ENCODE measurements around the gene PAXIP1.

The PAXIP1 gene

DNA sequence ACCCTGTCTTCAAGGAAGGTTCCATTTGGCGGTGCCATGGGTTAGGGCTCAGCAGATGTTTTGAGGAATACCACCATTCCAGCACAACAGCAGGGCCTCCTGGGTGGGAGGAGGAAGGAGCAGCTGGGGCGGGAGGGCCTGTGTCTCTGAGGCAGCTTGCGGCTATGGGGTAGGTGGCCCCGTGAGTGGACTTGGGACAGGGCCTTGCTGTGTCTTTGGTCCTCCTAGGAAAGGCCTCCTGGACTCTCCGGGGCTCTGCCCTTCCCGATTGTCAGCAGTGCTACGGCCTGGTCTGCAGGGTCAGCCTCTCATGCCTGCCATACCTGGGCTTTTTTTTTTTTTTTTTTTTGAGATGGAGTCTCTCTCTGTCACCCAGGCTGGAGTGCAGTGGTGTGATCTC is 96.7 kb downstream of the PAXIP1 start:
- Histone ChIP-seq H2AK5ac (ENCODE audit: low read depth, low read length) (no peak overlapping the region), H3K18ac (ENCODE audit: low read length) (no peak overlapping the region), H4K8ac (ENCODE audit: low read depth, low read length) (no peak overlapping the region), H2BK120ac (ENCODE audit: low read depth, low read length) (no peak overlapping the region), H3K27ac (replicated peaks; ENCODE audit: low read length) (no peak overlapping the region), H2BK12ac (ENCODE audit: low read length) (no peak overlapping the region), H3K4ac (ENCODE audit: low read length) (no peak overlapping the region), H3K9me3 (replicated peaks in 1 of 2; ENCODE audit: control insufficient read depth in 2 of 2, insufficient read depth in 1 of 2, low read depth in 1 of 2, low read length in 2 of 2) (peaks cover 0 to 6% of the 10 kb centered on the region in 2 donors), H4K91ac (ENCODE audit: low read depth, low read length, poor library complexity) (no peak overlapping the region), H2BK5ac (ENCODE audit: low read length) (no peak overlapping the region), H3K36me3 (replicated peaks in 1 of 2; ENCODE audit: control insufficient read depth in 2 of 2, insufficient read depth in 2 of 2, low read length in 2 of 2) (no peaks in the 10 kb centered on the region), H3K9ac (ENCODE audit: low read depth, low read length, poor library complexity) (no peak overlapping the region), H2BK15ac (ENCODE audit: low read length) (no peak overlapping the region), H3K23ac (ENCODE audit: low read depth, low read length, poor library complexity) (no peak overlapping the region), H3K4me3 (ENCODE audit: low read length in 2 of 2) (peak overlapping the region in 1 of 2 donors; percentile 37), H3K4me2 (ENCODE audit: insufficient read depth, low read length, poor library complexity, severe bottlenecking) (no peak overlapping the region), H3K79me1 (ENCODE audit: low read depth, low read length) (no peaks in the 10 kb centered on the region), H3K14ac (ENCODE audit: low read length) (no peak overlapping the region), H3K27me3 (ENCODE audit: control insufficient read depth in 3 of 3, insufficient read depth in 3 of 3, low read depth in 1 of 3, low read length in 3 of 3) (no peaks in the 10 kb centered on the region), H2AFZ (ENCODE audit: low read length) (no peak overlapping the region), H3K4me1 (ENCODE audit: control insufficient read depth in 2 of 2, insufficient read depth in 1 of 2, low read depth in 1 of 2, low read length in 2 of 2) (peaks cover 0 to 9% of the 10 kb centered on the region in 2 donors)
- no CpG with 5 or more reads among the region's 7 CpGs for WGBS, 2 donors (ENCODE audit: extremely low coverage in 2 of 2, insufficient read length in 2 of 2, insufficient replicate concordance in 1 of 2)
- DNase-seq (ENCODE audit: low spot score) = no peak

DNA sequence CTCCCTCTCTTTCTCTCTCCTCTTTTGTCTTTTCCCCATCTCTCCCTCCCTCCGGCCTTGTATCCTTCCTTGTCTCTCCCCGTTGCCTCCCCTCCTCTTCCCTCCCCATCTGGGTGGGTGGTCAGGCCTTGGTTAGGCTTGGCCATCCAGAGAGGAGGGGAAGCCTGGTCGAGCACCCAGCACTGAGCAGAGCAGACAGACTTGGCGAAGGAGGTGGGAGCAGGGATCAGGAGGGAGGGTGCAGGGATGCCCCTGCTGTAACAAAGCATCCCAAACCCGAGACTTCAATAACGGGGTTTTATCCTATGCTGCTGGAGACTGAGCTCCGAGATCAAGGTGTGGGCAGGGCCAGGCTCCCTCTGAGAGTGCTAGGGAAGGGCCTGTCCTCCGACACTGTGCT is 97.3 kb downstream of the PAXIP1 start:
- Histone ChIP-seq H2BK5ac (ENCODE audit: low read length) (no peak overlapping the region), H3K4me3 (ENCODE audit: low read length in 2 of 2) (peak overlapping the region in 1 of 2 donors; percentile 30), H3K18ac (ENCODE audit: low read length) (peak overlapping the region; percentile 54), H3K27me3 (ENCODE audit: control insufficient read depth in 3 of 3, insufficient read depth in 3 of 3, low read depth in 1 of 3, low read length in 3 of 3) (no peaks in the 10 kb centered on the region), H3K9me3 (replicated peaks in 1 of 2; ENCODE audit: control insufficient read depth in 2 of 2, insufficient read depth in 1 of 2, low read depth in 1 of 2, low read length in 2 of 2) (peaks cover 0 to 4% of the 10 kb centered on the region in 2 donors), H3K14ac (ENCODE audit: low read length) (no peak overlapping the region), H2AK5ac (ENCODE audit: low read depth, low read length) (peak overlapping the region; percentile 57), H2BK120ac (ENCODE audit: low read depth, low read length) (no peak overlapping the region), H3K4me1 (ENCODE audit: control insufficient read depth in 2 of 2, insufficient read depth in 1 of 2, low read depth in 1 of 2, low read length in 2 of 2) (peaks cover 0 to 9% of the 10 kb centered on the region in 2 donors), H4K91ac (ENCODE audit: low read depth, low read length, poor library complexity) (no peak overlapping the region), H3K9ac (ENCODE audit: low read depth, low read length, poor library complexity) (no peak overlapping the region), H3K4ac (ENCODE audit: low read length) (no peak overlapping the region), H3K79me1 (ENCODE audit: low read depth, low read length) (no peaks in the 10 kb centered on the region), H3K27ac (replicated peaks; ENCODE audit: low read length) (no peak overlapping the region), H2BK12ac (ENCODE audit: low read length) (no peak overlapping the region), H3K36me3 (replicated peaks in 1 of 2; ENCODE audit: control insufficient read depth in 2 of 2, insufficient read depth in 2 of 2, low read length in 2 of 2) (no peaks in the 10 kb centered on the region), H2BK15ac (ENCODE audit: low read length) (peak overlapping the region; percentile 39), H4K8ac (ENCODE audit: low read depth, low read length) (no peak overlapping the region), H3K4me2 (ENCODE audit: insufficient read depth, low read length, poor library complexity, severe bottlenecking) (no peak overlapping the region), H3K23ac (ENCODE audit: low read depth, low read length, poor library complexity) (no peak overlapping the region), H2AFZ (ENCODE audit: low read length) (peak overlapping the region; percentile 17)
- WGBS, 2 donors (ENCODE audit: extremely low coverage in 2 of 2, insufficient read length in 2 of 2, insufficient replicate concordance in 1 of 2) = no CpG with 5 or more reads among the region's 8 CpGs
- no peak for DNase-seq (ENCODE audit: low spot score)

- Histone ChIP-seq H3K18ac (ENCODE audit: low read length) (peak overlapping the region; percentile 46), H2BK120ac (ENCODE audit: low read depth, low read length) (no peak overlapping the region), H4K91ac (ENCODE audit: low read depth, low read length, poor library complexity) (no peak overlapping the region), H3K14ac (ENCODE audit: low read length) (no peak overlapping the region), H2BK5ac (ENCODE audit: low read length) (no peak overlapping the region), H3K4ac (ENCODE audit: low read length) (no peak overlapping the region), H3K9ac (ENCODE audit: low read depth, low read length, poor library complexity) (no peak overlapping the region), H2AFZ (ENCODE audit: low read length) (peak overlapping the region; percentile 17), H4K8ac (ENCODE audit: low read depth, low read length) (no peak overlapping the region), H3K27me3 (ENCODE audit: control insufficient read depth in 3 of 3, insufficient read depth in 3 of 3, low read depth in 1 of 3, low read length in 3 of 3) (no peaks in the 10 kb centered on the region), H3K4me1 (ENCODE audit: control insufficient read depth in 2 of 2, insufficient read depth in 1 of 2, low read depth in 1 of 2, low read length in 2 of 2) (peaks cover 0 to 9% of the 10 kb centered on the region in 2 donors), H3K4me3 (ENCODE audit: low read length in 2 of 2) (no peak overlapping the region), H3K27ac (replicated peaks; ENCODE audit: low read length) (no peak overlapping the region), H2BK15ac (ENCODE audit: low read length) (no peak overlapping the region), H2AK5ac (ENCODE audit: low read depth, low read length) (no peak overlapping the region), H2BK12ac (ENCODE audit: low read length) (no peak overlapping the region), H3K23ac (ENCODE audit: low read depth, low read length, poor library complexity) (no peak overlapping the region), H3K4me2 (ENCODE audit: insufficient read depth, low read length, poor library complexity, severe bottlenecking) (no peak overlapping the region), H3K79me1 (ENCODE audit: low read depth, low read length) (no peaks in the 10 kb centered on the region), H3K9me3 (replicated peaks in 1 of 2; ENCODE audit: control insufficient read depth in 2 of 2, insufficient read depth in 1 of 2, low read depth in 1 of 2, low read length in 2 of 2) (peaks cover 0 to 4% of the 10 kb centered on the region in 2 donors), H3K36me3 (replicated peaks in 1 of 2; ENCODE audit: control insufficient read depth in 2 of 2, insufficient read depth in 2 of 2, low read length in 2 of 2) (no peaks in the 10 kb centered on the region)
- no peak for DNase-seq (ENCODE audit: low spot score)
- WGBS, 2 donors (ENCODE audit: extremely low coverage in 2 of 2, insufficient read length in 2 of 2, insufficient replicate concordance in 1 of 2) = no CpG with 5 or more reads among the region's 8 CpGs
Measured at GRCh38 chr7:154905146-154905545, 97.8 kb downstream of the PAXIP1 start.

GRCh38 chr7:154903083-154903731 is 99.7 kb downstream of the PAXIP1 start:
- Histone ChIP-seq H2AK5ac (ENCODE audit: low read depth, low read length) (peak overlapping the region; percentile 95), H3K18ac (ENCODE audit: low read length) (peak overlapping the region; percentile 84), H3K23ac (ENCODE audit: low read depth, low read length, poor library complexity) (no peak overlapping the region), H2BK120ac (ENCODE audit: low read depth, low read length) (no peak overlapping the region), H2BK5ac (ENCODE audit: low read length) (no peak overlapping the region), H3K4me1 (ENCODE audit: control insufficient read depth in 2 of 2, insufficient read depth in 1 of 2, low read depth in 1 of 2, low read length in 2 of 2) (peaks cover 0 to 9% of the 10 kb centered on the region in 2 donors), H3K36me3 (replicated peaks in 1 of 2; ENCODE audit: control insufficient read depth in 2 of 2, insufficient read depth in 2 of 2, low read length in 2 of 2) (no peaks in the 10 kb centered on the region), H3K9me3 (replicated peaks in 1 of 2; ENCODE audit: control insufficient read depth in 2 of 2, insufficient read depth in 1 of 2, low read depth in 1 of 2, low read length in 2 of 2) (peaks cover 0 to 4% of the 10 kb centered on the region in 2 donors), H4K8ac (ENCODE audit: low read depth, low read length) (no peak overlapping the region), H3K27ac (replicated peaks; ENCODE audit: low read length) (no peak overlapping the region), H2BK15ac (ENCODE audit: low read length) (peak overlapping the region; percentile 62), H2AFZ (ENCODE audit: low read length) (no peak overlapping the region), H3K79me1 (ENCODE audit: low read depth, low read length) (no peaks in the 10 kb centered on the region), H3K4me2 (ENCODE audit: insufficient read depth, low read length, poor library complexity, severe bottlenecking) (no peak overlapping the region), H3K4me3 (ENCODE audit: low read length in 2 of 2) (no peak overlapping the region), H3K14ac (ENCODE audit: low read length) (no peak overlapping the region), H4K91ac (ENCODE audit: low read depth, low read length, poor library complexity) (peak overlapping the region; percentile 91), H2BK12ac (ENCODE audit: low read length) (no peak overlapping the region), H3K27me3 (ENCODE audit: control insufficient read depth in 3 of 3, insufficient read depth in 3 of 3, low read depth in 1 of 3, low read length in 3 of 3) (peaks cover 0 to 3% (median 0%) of the 10 kb centered on the region in 3 experiments), H3K9ac (ENCODE audit: low read depth, low read length, poor library complexity) (no peak overlapping the region), H3K4ac (ENCODE audit: low read length) (no peak overlapping the region)
- DNase-seq (ENCODE audit: low spot score) = no peak
- WGBS, 2 donors (ENCODE audit: extremely low coverage in 2 of 2, insufficient read length in 2 of 2, insufficient replicate concordance in 1 of 2) = no CpG with 5 or more reads among the region's 14 CpGs

All from neuronal stem cell (in vitro differentiated cells).